Measurements from ENCODE around the gene KIAA2012.

Gene KIAA2012

DNA sequence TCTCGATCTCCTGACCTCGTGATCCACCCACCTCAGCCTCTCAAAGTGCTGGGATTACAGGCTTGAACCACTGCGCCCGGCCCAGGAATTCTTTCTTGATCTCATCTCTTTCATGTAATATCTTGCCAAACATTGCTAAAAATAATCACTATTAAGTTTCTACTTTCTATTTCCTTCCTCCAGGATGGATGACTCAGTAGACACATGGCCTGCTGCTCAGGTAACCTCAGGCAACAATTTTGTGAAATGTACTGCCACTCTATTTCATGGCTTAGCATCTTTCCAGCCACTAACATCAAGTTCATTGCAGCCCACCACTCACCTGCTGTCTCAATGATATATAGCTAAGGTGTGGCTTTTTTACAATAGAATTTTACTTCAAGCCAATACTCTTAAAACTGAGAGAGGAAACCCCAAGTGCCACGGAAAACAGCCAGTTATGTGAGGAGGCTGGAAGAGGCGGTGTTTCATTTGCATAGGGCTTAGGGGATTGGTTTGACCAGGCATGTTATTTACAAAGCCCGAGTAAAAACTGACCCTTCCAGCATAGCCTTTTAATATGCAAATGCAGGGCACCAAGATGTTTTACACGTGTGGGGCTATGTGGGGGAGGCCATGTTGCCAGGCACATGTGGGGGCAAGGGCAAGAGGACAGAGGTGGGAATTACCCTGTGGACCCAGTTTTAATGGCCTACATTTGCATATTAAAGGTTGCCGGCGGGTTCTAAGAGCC lies 176.6 kb downstream of the KIAA2012 start:
- ATAC-seq: peak; percentile 77

DNA sequence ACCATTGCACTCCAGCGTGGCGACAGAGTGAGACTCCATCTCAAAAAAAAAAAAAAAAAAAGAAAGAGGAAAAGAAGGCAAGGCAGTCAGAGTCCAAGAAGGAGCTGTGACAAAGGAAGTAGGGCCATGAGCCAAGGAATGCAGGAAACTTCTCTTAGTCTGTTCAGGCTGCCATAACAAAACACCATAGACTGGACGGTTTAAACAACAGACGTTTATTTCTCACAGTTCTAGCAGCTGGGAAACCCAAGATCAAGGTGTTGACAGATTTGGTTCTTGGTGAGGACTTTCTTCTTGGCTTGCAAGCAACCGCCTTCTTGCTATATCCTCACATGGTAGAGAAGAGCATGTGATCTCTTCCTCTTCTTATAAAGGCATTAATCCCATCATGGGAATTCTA lies 178.4 kb downstream of the KIAA2012 start:
- TF ChIP-seq BACH2 (CRISPR knock-in tag; IDR thresholded peaks at IDR 0.05; ENCODE audit: borderline replicate concordance): no peak
- no peak for TF ChIP-seq ZFP3 (CRISPR knock-in tag; IDR thresholded peaks at IDR 0.05)
- TF ChIP-seq ARNTL (CRISPR knock-in tag; IDR thresholded peaks at IDR 0.05; ENCODE audit: borderline replicate concordance, low read depth): no peak
- no peak for TF ChIP-seq ZNF8 (CRISPR knock-in tag; IDR thresholded peaks at IDR 0.05)
- no peak for TF ChIP-seq TCF4 (CRISPR knock-in tag; IDR thresholded peaks at IDR 0.05; ENCODE audit: borderline replicate concordance)
- TF ChIP-seq CSDC2 (CRISPR knock-in tag; IDR thresholded peaks at IDR 0.05): no peak
- TF ChIP-seq, protein P1, sequence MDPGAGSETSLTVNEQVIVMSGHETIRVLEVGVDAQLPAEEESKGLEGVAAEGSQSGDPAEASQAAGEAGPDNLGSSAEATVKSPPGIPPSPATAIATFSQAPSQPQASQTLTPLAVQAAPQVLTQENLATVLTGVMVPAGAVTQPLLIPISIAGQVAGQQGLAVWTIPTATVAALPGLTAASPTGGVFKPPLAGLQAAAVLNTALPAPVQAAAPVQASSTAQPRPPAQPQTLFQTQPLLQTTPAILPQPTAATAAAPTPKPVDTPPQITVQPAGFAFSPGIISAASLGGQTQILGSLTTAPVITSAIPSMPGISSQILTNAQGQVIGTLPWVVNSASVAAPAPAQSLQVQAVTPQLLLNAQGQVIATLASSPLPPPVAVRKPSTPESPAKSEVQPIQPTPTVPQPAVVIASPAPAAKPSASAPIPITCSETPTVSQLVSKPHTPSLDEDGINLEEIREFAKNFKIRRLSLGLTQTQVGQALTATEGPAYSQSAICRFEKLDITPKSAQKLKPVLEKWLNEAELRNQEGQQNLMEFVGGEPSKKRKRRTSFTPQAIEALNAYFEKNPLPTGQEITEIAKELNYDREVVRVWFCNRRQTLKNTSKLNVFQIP (CRISPR knock-in tag; IDR thresholded peaks at IDR 0.05; ENCODE audit: borderline replicate concordance, low read depth): no peak
- no peak for TF ChIP-seq SNAI2 (CRISPR knock-in tag; IDR thresholded peaks at IDR 0.05)
- no peak for TF ChIP-seq PPARA (CRISPR knock-in tag; IDR thresholded peaks at IDR 0.05; ENCODE audit: borderline replicate concordance)
- TF ChIP-seq ESRRG (CRISPR knock-in tag; IDR thresholded peaks at IDR 0.05): no peak
- ATAC-seq: no peak

More for the DNA sequence above, 176.6 kb downstream of the KIAA2012 start:
- TF ChIP-seq PPARA (CRISPR knock-in tag; IDR thresholded peaks at IDR 0.05; ENCODE audit: borderline replicate concordance): no peak
- TF ChIP-seq, protein P1 (CRISPR knock-in tag; IDR thresholded peaks at IDR 0.05; ENCODE audit: borderline replicate concordance, low read depth): no peak
- TF ChIP-seq BACH2 (CRISPR knock-in tag; IDR thresholded peaks at IDR 0.05; ENCODE audit: borderline replicate concordance): no peak
- no peak for TF ChIP-seq CREB5 (CRISPR knock-in tag; IDR thresholded peaks at IDR 0.05; ENCODE audit: low read depth)
- TF ChIP-seq TCF4 (CRISPR knock-in tag; IDR thresholded peaks at IDR 0.05; ENCODE audit: borderline replicate concordance): no peak
- no peak for TF ChIP-seq ESRRG (CRISPR knock-in tag; IDR thresholded peaks at IDR 0.05)
- no peak for TF ChIP-seq CSRNP3 (CRISPR knock-in tag; IDR thresholded peaks at IDR 0.05)
- TF ChIP-seq ZNF565 (CRISPR knock-in tag; conservative IDR thresholded peaks at IDR 0.05; ENCODE audit: low read depth): no peak
